ENCODE data around the gene CNKSR3. TPM values are rescaled to one million over a fixed set of nuclear protein-coding genes. Genes with fewer than 3 reads are reported as not detected.

The CNKSR3 gene
- total RNA-seq, 1 donor from 2014 or later = 10.3 TPM

- TF ChIP-seq CTCF (conservative IDR thresholded peaks at IDR 0.05; ENCODE audit: low read depth, low read length) = no peak
- H3K4me3 ChIP-seq (ENCODE audit: low read depth, low read length) = no peak overlapping the region
- no peak for DNase-seq (ENCODE audit: low read depth)
Measured at GRCh38 chr6:154411076-154411475, 99.4 kb downstream of the CNKSR3 start.

GRCh38 chr6:154410619-154411072 is 99.8 kb downstream of the CNKSR3 start:
- DNase-seq (ENCODE audit: low read depth) = peak; percentile 98
- no peak overlapping the region for H3K4me3 ChIP-seq (ENCODE audit: low read depth, low read length)
- TF ChIP-seq CTCF (conservative IDR thresholded peaks at IDR 0.05; ENCODE audit: low read depth, low read length) = no peak

- TF ChIP-seq CTCF (conservative IDR thresholded peaks at IDR 0.05; ENCODE audit: low read depth, low read length) = peak; percentile 49
- H3K4me3 ChIP-seq (ENCODE audit: low read depth, low read length) = no peak overlapping the region
- no peak for DNase-seq (ENCODE audit: low read depth)
Measured at GRCh38 chr6:154408891-154409500, 101.5 kb downstream of the CNKSR3 start.

- no peak overlapping the region for H3K4me3 ChIP-seq (ENCODE audit: low read depth, low read length)
- no peak for DNase-seq (ENCODE audit: low read depth)
- no peak for TF ChIP-seq CTCF (conservative IDR thresholded peaks at IDR 0.05; ENCODE audit: low read depth, low read length)
Measured at GRCh38 chr6:154407440-154407839, 103.0 kb downstream of the CNKSR3 start.

GRCh38 chr6:154406869-154407268 is 103.6 kb downstream of the CNKSR3 start:
- DNase-seq (ENCODE audit: low read depth) = no peak
- H3K4me3 ChIP-seq (ENCODE audit: low read depth, low read length) = no peak overlapping the region
- TF ChIP-seq CTCF (conservative IDR thresholded peaks at IDR 0.05; ENCODE audit: low read depth, low read length) = no peak

GRCh38 chr6:154406301-154406700 is 104.2 kb downstream of the CNKSR3 start:
- DNase-seq (ENCODE audit: low read depth) = no peak
- TF ChIP-seq CTCF (conservative IDR thresholded peaks at IDR 0.05; ENCODE audit: low read depth, low read length) = no peak
- H3K4me3 ChIP-seq (ENCODE audit: low read depth, low read length) = no peak overlapping the region

- no peak overlapping the region for H3K4me3 ChIP-seq (ENCODE audit: low read depth, low read length)
Measured at GRCh38 chr6:154404791-154405400, 105.6 kb downstream of the CNKSR3 start.

More at GRCh38 chr6:154404791-154405400, 105.6 kb downstream of the CNKSR3 start:
- no peak for DNase-seq (ENCODE audit: low read depth)
- TF ChIP-seq CTCF (conservative IDR thresholded peaks at IDR 0.05; ENCODE audit: low read depth, low read length) = no peak
